T-helper 1 cell treated with Interleukin-12 subunit alpha and Interleukin-12 subunit beta and Interleukin-4 antibody, amounts not matched to agents 30 μg/mL and 1 μg/mL, for 36 hours (primary cell): ENCODE results near the gene ZFR2.
A peak's percentile ranks its signal among the peaks of the same experiment; 100 is the strongest.
"Not testable (repeated sequence)": the region's sequence is repeated elsewhere in the genome, so short reads cannot be mapped to it uniquely, and the experiment has no call there.

Source experiments
- H3K27ac Mint-ChIP-seq: one replicate; pipeline ENCODE4 v1.8.0; 2021; ENCODE audit warnings: mild to moderate bottlenecking, mixed read lengths
- H3K27me3 Mint-ChIP-seq: one replicate; pipeline ENCODE4 v1.8.0; 2021; ENCODE audit warnings: low read depth, mixed read lengths
- H3K36me3 Mint-ChIP-seq: one replicate; pipeline ENCODE4 v1.8.0; 2021; ENCODE audit warnings: low read depth, mixed read lengths
- H3K4me1 Mint-ChIP-seq: one replicate; pipeline ENCODE4 v1.8.0; 2021; ENCODE audit warnings: low read depth, mixed read lengths
- H3K4me3 Mint-ChIP-seq: one replicate; pipeline ENCODE4 v1.8.0; 2021; ENCODE audit warnings: mild to moderate bottlenecking, moderate library complexity, mixed read lengths
- H3K9me3 Mint-ChIP-seq: one replicate; pipeline ENCODE4 v1.8.0; 2021; ENCODE audit warnings: mixed read lengths

ZFR2 gene

GRCh38 chr19:3821156-3821555 is 47.7 kb downstream of the ZFR2 start:
- Mint-ChIP-seq H3K27ac (no peak overlapping the region), H3K27me3 (no peaks in the 10 kb centered on the region), H3K36me3 (no peaks in the 10 kb centered on the region), H3K4me3 (no peak overlapping the region), H3K4me1 (peaks cover 14% of the 10 kb centered on the region), H3K9me3 (no peaks in the 10 kb centered on the region)

DNA sequence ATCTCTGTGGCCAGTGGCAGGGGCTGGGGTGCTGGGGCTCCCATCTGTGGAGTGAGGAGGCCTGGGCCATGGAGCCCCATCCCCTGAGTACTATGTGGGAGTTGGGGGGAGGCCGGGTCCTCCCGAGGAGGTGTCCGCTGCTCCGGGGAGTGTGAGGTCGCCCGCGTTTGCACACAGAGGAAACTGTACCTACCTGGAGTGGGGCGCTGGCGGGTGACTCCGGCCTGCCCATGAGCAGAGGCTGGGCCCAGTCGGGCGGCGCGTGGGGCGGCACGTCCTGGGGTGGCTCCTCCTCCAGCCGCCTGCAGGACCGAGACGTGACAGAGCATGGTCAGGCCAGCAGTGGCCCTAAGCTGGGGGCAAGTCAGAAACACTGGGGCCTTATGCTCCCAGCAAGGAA is 48.8 kb downstream of the ZFR2 start:
- H3K4me1 Mint-ChIP-seq, result peaks cover 14% of the 10 kb centered on the region
- H3K4me3 Mint-ChIP-seq, result no peak overlapping the region
- no peaks in the 10 kb centered on the region for H3K36me3 Mint-ChIP-seq

GRCh38 chr19:3818918-3819317 is 49.9 kb downstream of the ZFR2 start:
- Mint-ChIP-seq H3K4me1 (peaks cover 22% of the 10 kb centered on the region), H3K9me3 (no peaks in the 10 kb centered on the region), H3K36me3 (no peaks in the 10 kb centered on the region), H3K27me3 (no peaks in the 10 kb centered on the region), H3K27ac (no peak overlapping the region), H3K4me3 (no peak overlapping the region)

More for the DNA sequence above, 48.8 kb downstream of the ZFR2 start:
- H3K27ac Mint-ChIP-seq, result no peak overlapping the region
- H3K9me3 Mint-ChIP-seq, result no peaks in the 10 kb centered on the region
- H3K27me3 Mint-ChIP-seq, result no peaks in the 10 kb centered on the region

DNA sequence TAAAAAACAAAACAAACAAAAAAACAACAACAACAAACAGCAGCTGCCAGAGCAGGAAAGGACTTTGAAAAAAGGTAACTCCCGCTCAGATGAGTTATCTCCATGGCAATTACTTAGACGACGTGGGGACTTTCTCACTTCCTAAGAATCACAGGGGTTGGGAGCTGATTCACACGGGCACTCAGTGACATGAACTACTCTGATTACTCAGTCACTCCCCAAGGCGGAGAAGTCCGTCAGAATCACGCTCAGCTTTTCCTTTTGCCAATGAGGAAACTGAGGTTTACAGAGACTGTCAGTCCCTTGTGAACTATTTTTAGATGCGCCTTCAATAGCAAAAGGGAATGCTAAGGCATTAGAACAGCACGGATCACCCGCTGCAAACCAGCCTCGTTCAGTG is 50.4 kb downstream of the ZFR2 start:
- no peaks in the 10 kb centered on the region for H3K27me3 Mint-ChIP-seq
- H3K4me1 Mint-ChIP-seq, result peaks cover 26% of the 10 kb centered on the region
- no peaks in the 10 kb centered on the region for H3K36me3 Mint-ChIP-seq
- no peaks in the 10 kb centered on the region for H3K9me3 Mint-ChIP-seq
- H3K4me3 Mint-ChIP-seq, result no peak overlapping the region
- no peak overlapping the region for H3K27ac Mint-ChIP-seq

GRCh38 chr19:3817761-3818160 is 51.1 kb downstream of the ZFR2 start:
- H3K27me3 Mint-ChIP-seq, result no peaks in the 10 kb centered on the region
- no peaks in the 10 kb centered on the region for H3K36me3 Mint-ChIP-seq
- no peaks in the 10 kb centered on the region for H3K9me3 Mint-ChIP-seq
- H3K4me1 Mint-ChIP-seq, result peaks cover 29% of the 10 kb centered on the region
- no peak overlapping the region for H3K4me3 Mint-ChIP-seq
- no peak overlapping the region for H3K27ac Mint-ChIP-seq

DNA sequence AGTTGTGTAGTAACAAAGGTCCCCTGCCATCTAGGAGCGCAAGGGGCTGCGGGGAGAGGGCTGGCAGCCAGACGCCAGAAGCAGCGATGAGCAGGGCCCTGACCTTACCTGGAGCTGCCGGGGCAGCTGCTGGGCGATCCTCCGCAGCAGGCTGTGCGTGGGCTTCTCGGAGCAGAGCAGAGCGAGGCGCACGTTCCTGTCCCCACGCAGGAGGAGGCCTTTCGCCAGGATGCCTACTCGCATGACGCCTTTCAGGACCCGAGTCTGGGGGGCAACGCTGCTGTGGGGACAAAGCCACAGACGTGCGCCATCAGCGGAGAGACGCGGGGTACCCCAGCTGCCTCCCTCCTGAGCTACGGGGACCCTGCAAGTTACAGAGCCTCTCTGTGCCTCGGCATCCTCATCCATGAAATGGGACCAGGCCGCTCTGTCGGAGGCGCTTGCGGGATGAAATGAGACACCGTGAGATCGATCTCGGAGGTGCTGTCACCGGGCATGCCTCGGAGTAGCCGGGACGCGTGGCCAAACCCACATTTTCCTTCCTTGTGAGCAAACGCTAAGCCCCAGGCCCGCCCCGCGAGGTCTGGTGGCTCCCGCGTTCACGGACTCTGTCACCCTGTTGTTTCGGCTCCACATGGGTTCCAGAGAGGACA is 52.1 kb downstream of the ZFR2 start:
- Mint-ChIP-seq H3K4me3 (no peak overlapping the region), H3K9me3 (no peaks in the 10 kb centered on the region), H3K27ac (no peak overlapping the region), H3K27me3 (no peaks in the 10 kb centered on the region), H3K4me1 (peaks cover 32% of the 10 kb centered on the region), H3K36me3 (peaks cover 2% of the 10 kb centered on the region)

GRCh38 chr19:3816148-3816547 is 52.7 kb downstream of the ZFR2 start:
- not testable (repeated sequence) for H3K27me3 Mint-ChIP-seq, H3K36me3 Mint-ChIP-seq, H3K27ac Mint-ChIP-seq, H3K4me3 Mint-ChIP-seq, H3K9me3 Mint-ChIP-seq
- peaks cover 30% of the 10 kb centered on the region for H3K4me1 Mint-ChIP-seq

GRCh38 chr19:3814648-3815047 is 54.2 kb downstream of the ZFR2 start:
- no peaks in the 10 kb centered on the region for H3K27me3 Mint-ChIP-seq
- H3K27ac Mint-ChIP-seq, result peak overlapping the region; percentile 75
- peaks cover 30% of the 10 kb centered on the region for H3K4me1 Mint-ChIP-seq
- no peaks in the 10 kb centered on the region for H3K9me3 Mint-ChIP-seq
- peaks cover 2% of the 10 kb centered on the region for H3K36me3 Mint-ChIP-seq
- H3K4me3 Mint-ChIP-seq, result no peak overlapping the region

DNA sequence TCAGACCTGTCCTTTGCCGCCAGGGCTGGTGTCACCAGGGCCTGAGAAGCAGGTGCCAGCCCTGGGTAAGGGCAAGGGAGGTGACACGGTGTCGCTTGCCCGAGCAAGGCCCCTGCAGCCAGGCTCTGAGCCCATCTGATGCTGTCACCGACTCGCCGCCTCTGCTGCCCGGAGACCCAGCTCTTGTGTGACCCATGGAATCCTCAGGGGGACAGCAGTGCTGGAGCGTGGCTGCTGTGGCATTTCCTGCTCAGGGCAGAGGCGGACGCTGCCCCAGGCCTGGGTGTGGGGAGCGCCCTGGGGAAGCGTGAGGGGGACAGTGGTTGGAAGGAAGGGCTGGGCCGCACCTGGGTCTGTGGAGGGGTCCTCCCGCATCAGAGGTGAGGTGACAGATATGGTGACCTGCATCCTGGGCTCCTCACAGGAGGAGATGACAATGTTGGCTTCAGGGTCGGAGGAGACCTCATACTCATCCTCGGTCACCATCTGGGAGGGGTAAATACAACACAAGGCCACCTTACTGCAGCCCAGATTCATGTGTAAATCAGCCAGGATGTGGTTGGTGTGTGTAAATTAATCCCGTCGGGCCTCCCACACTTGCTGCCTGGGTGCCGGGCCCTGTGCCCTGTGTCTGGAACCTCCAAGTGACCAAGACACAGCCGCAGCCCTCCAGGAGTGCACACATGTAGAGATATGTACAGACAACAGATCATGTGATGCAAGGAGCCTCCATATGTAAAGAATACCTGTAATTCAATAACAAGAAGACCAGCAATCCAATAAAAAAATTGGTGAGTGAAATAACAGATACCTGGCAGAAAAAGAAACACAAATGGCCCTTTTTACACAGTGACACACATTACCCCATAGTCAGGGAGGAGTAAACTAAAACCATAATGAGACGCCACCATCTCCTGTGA is 55.1 kb downstream of the ZFR2 start:
- Mint-ChIP-seq H3K4me3 (no peak overlapping the region), H3K36me3 (peaks cover 2% of the 10 kb centered on the region), H3K27ac (peak overlapping the region; percentile 78), H3K4me1 (peaks cover 30% of the 10 kb centered on the region), H3K27me3 (no peaks in the 10 kb centered on the region), H3K9me3 (no peaks in the 10 kb centered on the region)

DNA sequence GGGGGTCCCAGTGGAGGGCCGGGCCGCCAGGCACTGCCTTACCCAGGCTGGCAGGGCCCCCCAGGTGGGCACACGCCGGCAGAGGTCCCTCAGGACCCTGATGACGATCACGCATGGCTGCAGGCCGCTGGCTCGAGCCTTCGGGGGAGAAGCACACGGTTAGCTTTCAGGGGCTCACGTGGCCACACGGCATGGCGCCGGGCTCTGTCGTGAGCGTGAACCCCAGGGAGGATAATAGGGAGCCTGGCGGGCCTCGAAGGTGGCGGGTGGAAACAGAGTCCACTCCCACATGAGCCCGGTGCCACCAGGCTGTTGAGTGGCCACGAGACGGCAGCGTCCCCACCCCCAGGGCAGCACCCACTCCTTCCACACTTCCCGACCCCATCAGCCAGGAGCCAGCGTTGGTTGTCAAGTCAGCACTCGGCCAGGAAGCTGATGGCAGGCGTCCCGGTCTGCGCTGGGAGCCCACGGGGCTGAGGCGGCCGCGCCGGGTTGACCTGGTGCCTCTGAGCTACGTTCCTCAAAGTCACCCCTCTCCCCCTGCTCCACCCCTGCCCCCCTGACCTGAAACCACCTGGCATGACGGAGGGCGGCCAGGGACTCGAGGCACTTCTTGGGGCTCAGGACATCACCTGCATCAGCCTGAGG is 58.0 kb downstream of the ZFR2 start:
- peaks cover 21% of the 10 kb centered on the region for H3K4me1 Mint-ChIP-seq
- no peaks in the 10 kb centered on the region for H3K27me3 Mint-ChIP-seq
- H3K9me3 Mint-ChIP-seq, result peaks cover 4% of the 10 kb centered on the region
- H3K36me3 Mint-ChIP-seq, result peaks cover 2% of the 10 kb centered on the region
- H3K4me3 Mint-ChIP-seq, result no peak overlapping the region
- H3K27ac Mint-ChIP-seq, result no peak overlapping the region

GRCh38 chr19:3809881-3810707 is 58.7 kb downstream of the ZFR2 start:
- H3K4me3 Mint-ChIP-seq, result no peak overlapping the region
- peaks cover 2% of the 10 kb centered on the region for H3K36me3 Mint-ChIP-seq
- peak overlapping the region; percentile 55 for H3K27ac Mint-ChIP-seq
- H3K4me1 Mint-ChIP-seq, result peaks cover 21% of the 10 kb centered on the region
- no peaks in the 10 kb centered on the region for H3K27me3 Mint-ChIP-seq
- H3K9me3 Mint-ChIP-seq, result peaks cover 4% of the 10 kb centered on the region

DNA sequence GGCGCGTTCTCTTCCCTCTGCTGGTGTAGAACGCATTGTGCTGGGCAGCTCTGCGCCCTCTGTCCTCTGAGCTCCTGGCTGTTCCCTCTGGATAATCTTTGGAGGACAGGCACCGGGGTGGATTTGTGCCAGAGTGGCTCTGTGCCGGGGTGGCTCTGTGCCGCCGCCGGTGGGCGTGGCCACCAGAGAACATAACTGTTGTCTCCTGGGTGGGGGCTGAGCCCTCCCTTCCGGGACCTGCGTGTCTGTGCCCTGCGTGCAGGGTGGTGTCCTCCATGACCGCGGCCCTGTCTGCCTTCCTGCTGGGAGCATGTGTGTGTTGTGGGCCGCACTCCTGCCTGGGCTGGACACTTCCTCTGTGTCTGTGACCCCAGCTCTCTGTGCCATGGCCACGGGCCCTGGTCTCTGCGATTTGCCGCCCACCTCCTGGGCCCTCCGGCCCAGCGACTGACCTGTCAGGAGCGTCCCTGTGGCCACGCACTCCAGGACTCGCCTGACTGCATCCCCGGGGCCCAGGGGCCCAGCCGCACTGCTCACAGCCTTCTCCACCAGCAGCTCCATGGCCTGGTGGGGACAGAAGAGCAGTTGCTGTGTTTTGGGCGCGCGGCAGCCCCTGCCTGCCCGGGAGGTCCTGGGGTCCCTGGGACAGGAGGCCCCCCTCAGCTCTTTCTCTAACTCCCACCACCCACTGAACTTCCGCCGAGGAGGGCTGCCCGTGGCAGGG is 60.3 kb downstream of the ZFR2 start:
- peaks cover 11% of the 10 kb centered on the region for H3K4me1 Mint-ChIP-seq
- H3K27ac Mint-ChIP-seq, result no peak overlapping the region
- H3K36me3 Mint-ChIP-seq, result peaks cover 2% of the 10 kb centered on the region
- no peak overlapping the region for H3K4me3 Mint-ChIP-seq
- H3K27me3 Mint-ChIP-seq, result no peaks in the 10 kb centered on the region
- peaks cover 4% of the 10 kb centered on the region for H3K9me3 Mint-ChIP-seq

- no peak overlapping the region for H3K4me3 Mint-ChIP-seq
- peaks cover 7% of the 10 kb centered on the region for H3K4me1 Mint-ChIP-seq
- H3K27ac Mint-ChIP-seq, result no peak overlapping the region
- H3K27me3 Mint-ChIP-seq, result no peaks in the 10 kb centered on the region
- peaks cover 4% of the 10 kb centered on the region for H3K9me3 Mint-ChIP-seq
- H3K36me3 Mint-ChIP-seq, result peaks cover 2% of the 10 kb centered on the region
Measured at GRCh38 chr19:3807574-3808354, 61.1 kb downstream of the ZFR2 start.
